HepG2 (cell line): Measurements from ENCODE around the gene DPYD.

Experiments
- ZNF331 ChIP-seq: sonication (generic); formaldehyde crosslinking; IDR thresholded peaks from 2 replicates; pipeline ENCODE4 v1.4.0; 2020; ENCODE audit warnings: missing genetic modification reagents
- ZNF460 ChIP-seq: sonication (generic); formaldehyde crosslinking; IDR thresholded peaks from 2 replicates; pipeline ENCODE4 v1.5.1; 2020; ENCODE audit warnings: missing genetic modification reagents, mild to moderate bottlenecking, borderline replicate concordance

DNA sequence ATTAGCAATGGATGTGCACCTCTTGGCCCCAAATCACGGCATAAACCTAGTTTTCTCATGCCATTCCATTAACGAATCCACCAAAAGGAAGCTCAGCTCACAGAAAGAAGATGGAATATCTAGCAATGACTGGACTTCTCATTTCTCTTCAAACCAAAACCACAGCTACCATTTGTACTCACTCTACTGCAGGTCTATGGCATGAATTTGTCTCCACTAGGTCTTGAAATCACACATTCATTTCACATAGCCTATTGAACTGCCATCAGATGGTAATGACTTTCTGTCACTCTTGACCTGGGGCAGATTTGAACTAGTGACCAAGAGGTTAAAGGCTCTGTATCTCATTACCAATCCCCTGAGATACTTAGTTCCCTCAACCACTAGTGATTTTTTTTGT lies 382.7 kb downstream of the DPYD start:
- TF ChIP-seq ZNF331 (CRISPR knock-in tag), result no peak
- TF ChIP-seq ZNF460 (CRISPR knock-in tag), result no peak
